Activated naive CD4-positive, alpha-beta T cell treated with anti-CD3 and anti-CD28 coated beads, Interleukin-2, amount 10 ng/mL, durations not matched to agents 7 days and 5 days (primary cell): ENCODE data around the gene FNDC4.
A peak's percentile ranks its signal among the peaks of the same experiment; 100 is the strongest.
"Not testable (repeated sequence)": the region's sequence is repeated elsewhere in the genome, so short reads cannot be mapped to it uniquely, and the experiment has no call there.

Experiments
- CTCF ChIA-PET: fragments of 350-600 bp; sonication (Branson Sonifier 250); formaldehyde crosslinking; loops from one replicate; lab custom pipeline; 2021; ENCODE audit warnings: antibody characterized with exemption; lab: Charles Lee
- DNase-seq: peaks from one replicate; pipeline ENCODE4 v3.0.0-alpha.2; 2020
- H3K27ac Mint-ChIP-seq: one replicate; pipeline ENCODE4 v1.8.0; 2021; ENCODE audit warnings: mild to moderate bottlenecking, moderate library complexity, mixed read lengths
- H3K27me3 Mint-ChIP-seq: one replicate; pipeline ENCODE4 v1.8.0; 2021; ENCODE audit warnings: mild to moderate bottlenecking, mixed read lengths
- H3K36me3 Mint-ChIP-seq: one replicate; pipeline ENCODE4 v1.8.0; 2021; ENCODE audit warnings: mixed read lengths
- H3K4me1 Mint-ChIP-seq: one replicate; pipeline ENCODE4 v1.8.0; 2021; ENCODE audit warnings: mixed read lengths
- H3K4me3 Mint-ChIP-seq: one replicate; pipeline ENCODE4 v1.8.0; 2021; ENCODE audit warnings: mild to moderate bottlenecking, moderate library complexity, mixed read lengths
- H3K9me3 Mint-ChIP-seq: one replicate; pipeline ENCODE4 v1.8.0; 2021; ENCODE audit warnings: mixed read lengths

Gene FNDC4

GRCh38 chr2:27494944-27495554, at the start of gene FNDC4:
Gene FNDC4 (minus strand): TSS chr2:27495200. CDS start chr2:27494679, 521 bp downstream.
- CTCF ChIA-PET = no interaction called here
- no peaks in the 10 kb centered on the region for H3K36me3 Mint-ChIP-seq
- DNase-seq = peak; percentile 56
- H3K27me3 Mint-ChIP-seq = peaks cover 76% of the 10 kb centered on the region
- no peak within 1 kb of the TSS for H3K27ac Mint-ChIP-seq
- peak within 1 kb of the TSS; percentile 51 for H3K4me3 Mint-ChIP-seq
- peaks cover 14% of the 10 kb centered on the region for H3K4me1 Mint-ChIP-seq
- H3K9me3 Mint-ChIP-seq = no peaks in the 10 kb centered on the region

GRCh38 chr2:27544143-27544821, 49.3 kb upstream of the FNDC4 start:
- Mint-ChIP-seq H3K4me1 (no peaks in the 10 kb centered on the region), H3K9me3 (no peaks in the 10 kb centered on the region), H3K27me3 (peaks cover 13% of the 10 kb centered on the region), H3K4me3 (no peak overlapping the region), H3K36me3 (no peaks in the 10 kb centered on the region), H3K27ac (no peak overlapping the region)
- no peak for DNase-seq
- CTCF ChIA-PET = no interaction called here

GRCh38 chr2:27539649-27540048, 44.6 kb upstream of the FNDC4 start:
- H3K27ac Mint-ChIP-seq, H3K9me3 Mint-ChIP-seq, CTCF ChIA-PET, H3K36me3 Mint-ChIP-seq, H3K4me1 Mint-ChIP-seq, DNase-seq, H3K4me3 Mint-ChIP-seq: not testable (repeated sequence)
- peaks cover 28% of the 10 kb centered on the region for H3K27me3 Mint-ChIP-seq

GRCh38 chr2:27538839-27539450, 43.9 kb upstream of the FNDC4 start:
- CTCF ChIA-PET = not testable (repeated sequence)

GRCh38 chr2:27537287-27537686, 42.3 kb upstream of the FNDC4 start:
- Mint-ChIP-seq H3K4me3 (no peak overlapping the region), H3K36me3 (no peaks in the 10 kb centered on the region), H3K4me1 (no peaks in the 10 kb centered on the region), H3K27me3 (peaks cover 27% of the 10 kb centered on the region), H3K27ac (no peak overlapping the region), H3K9me3 (no peaks in the 10 kb centered on the region)
- CTCF ChIA-PET = no interaction called here
- DNase-seq = no peak

More at GRCh38 chr2:27538839-27539450, 43.9 kb upstream of the FNDC4 start:
- not testable (repeated sequence) for H3K36me3 Mint-ChIP-seq, H3K9me3 Mint-ChIP-seq, H3K4me3 Mint-ChIP-seq, H3K27ac Mint-ChIP-seq, H3K4me1 Mint-ChIP-seq, DNase-seq
- peaks cover 28% of the 10 kb centered on the region for H3K27me3 Mint-ChIP-seq

GRCh38 chr2:27531983-27532382, 37.0 kb upstream of the FNDC4 start:
- Mint-ChIP-seq H3K36me3 (no peaks in the 10 kb centered on the region), H3K27me3 (peaks cover 26% of the 10 kb centered on the region), H3K4me3 (no peak overlapping the region), H3K27ac (no peak overlapping the region), H3K4me1 (no peaks in the 10 kb centered on the region), H3K9me3 (no peaks in the 10 kb centered on the region)
- CTCF ChIA-PET = no interaction called here
- DNase-seq = no peak

GRCh38 chr2:27527182-27527581, 32.2 kb upstream of the FNDC4 start:
- CTCF ChIA-PET = no interaction called here
- H3K4me3 Mint-ChIP-seq = no peak overlapping the region
- DNase-seq = no peak
- peaks cover 19% of the 10 kb centered on the region for H3K27me3 Mint-ChIP-seq
- H3K9me3 Mint-ChIP-seq = no peaks in the 10 kb centered on the region
- no peak overlapping the region for H3K27ac Mint-ChIP-seq
- no peaks in the 10 kb centered on the region for H3K4me1 Mint-ChIP-seq
- H3K36me3 Mint-ChIP-seq = no peaks in the 10 kb centered on the region

GRCh38 chr2:27522400-27522945, 27.5 kb upstream of the FNDC4 start:
- CTCF ChIA-PET = no interaction called here
- Mint-ChIP-seq H3K4me3 (no peak overlapping the region), H3K27ac (no peak overlapping the region), H3K9me3 (no peaks in the 10 kb centered on the region), H3K36me3 (no peaks in the 10 kb centered on the region), H3K27me3 (peaks cover 13% of the 10 kb centered on the region), H3K4me1 (no peaks in the 10 kb centered on the region)
- no peak for DNase-seq

- no peak overlapping the region for H3K27ac Mint-ChIP-seq
- no peaks in the 10 kb centered on the region for H3K36me3 Mint-ChIP-seq
- H3K27me3 Mint-ChIP-seq = peaks cover 11% of the 10 kb centered on the region
- no peaks in the 10 kb centered on the region for H3K4me1 Mint-ChIP-seq
- no peaks in the 10 kb centered on the region for H3K9me3 Mint-ChIP-seq
- no peak for DNase-seq
- H3K4me3 Mint-ChIP-seq = no peak overlapping the region
- CTCF ChIA-PET = no interaction called here
These were observed 25.3 kb upstream of the FNDC4 start for GRCh38 chr2:27520316-27520715.

- H3K27ac Mint-ChIP-seq = no peak overlapping the region
These were observed 23.7 kb upstream of the FNDC4 start for GRCh38 chr2:27518782-27519113.

GRCh38 chr2:27518113-27518781, 23.2 kb upstream of the FNDC4 start:
- no peaks in the 10 kb centered on the region for H3K4me1 Mint-ChIP-seq
- H3K9me3 Mint-ChIP-seq = no peaks in the 10 kb centered on the region
- no peak for DNase-seq
- CTCF ChIA-PET = no interaction called here
- H3K27ac Mint-ChIP-seq = no peak overlapping the region
- no peak overlapping the region for H3K4me3 Mint-ChIP-seq
- H3K36me3 Mint-ChIP-seq = no peaks in the 10 kb centered on the region
- H3K27me3 Mint-ChIP-seq = peaks cover 13% of the 10 kb centered on the region

More at GRCh38 chr2:27518782-27519113, 23.7 kb upstream of the FNDC4 start:
- no peak for DNase-seq
- Mint-ChIP-seq H3K4me1 (no peaks in the 10 kb centered on the region), H3K9me3 (no peaks in the 10 kb centered on the region), H3K36me3 (no peaks in the 10 kb centered on the region), H3K27me3 (peaks cover 11% of the 10 kb centered on the region), H3K4me3 (no peak overlapping the region)
- CTCF ChIA-PET = no interaction called here

- Mint-ChIP-seq H3K4me3 (no peak overlapping the region), H3K9me3 (no peaks in the 10 kb centered on the region), H3K27ac (no peak overlapping the region), H3K36me3 (no peaks in the 10 kb centered on the region), H3K4me1 (no peaks in the 10 kb centered on the region), H3K27me3 (peaks cover 32% of the 10 kb centered on the region)
- CTCF ChIA-PET = no interaction called here
- DNase-seq = no peak
These were observed 14.3 kb upstream of the FNDC4 start for GRCh38 chr2:27509326-27509725.

- H3K4me1 Mint-ChIP-seq = no peaks in the 10 kb centered on the region
- H3K9me3 Mint-ChIP-seq = no peaks in the 10 kb centered on the region
- H3K27ac Mint-ChIP-seq = no peak overlapping the region
- DNase-seq = no peak
- H3K27me3 Mint-ChIP-seq = peaks cover 27% of the 10 kb centered on the region
- no peaks in the 10 kb centered on the region for H3K36me3 Mint-ChIP-seq
- CTCF ChIA-PET = no interaction called here
- H3K4me3 Mint-ChIP-seq = no peak overlapping the region
These were observed 12.3 kb upstream of the FNDC4 start for GRCh38 chr2:27507293-27507692.

- H3K36me3 Mint-ChIP-seq = no peaks in the 10 kb centered on the region
- no peaks in the 10 kb centered on the region for H3K4me1 Mint-ChIP-seq
- no peak for DNase-seq
- H3K4me3 Mint-ChIP-seq = no peak overlapping the region
- CTCF ChIA-PET = no interaction called here
- H3K27me3 Mint-ChIP-seq = peaks cover 27% of the 10 kb centered on the region
- H3K27ac Mint-ChIP-seq = no peak overlapping the region
- H3K9me3 Mint-ChIP-seq = no peaks in the 10 kb centered on the region
These were observed 11.6 kb upstream of the FNDC4 start for GRCh38 chr2:27506587-27506986.
